ENCODE data around the gene FGFR3. TPM values are rescaled to one million over a fixed set of nuclear protein-coding genes. Genes with fewer than 3 reads are reported as not detected.

FGFR3 gene
- total RNA-seq, 2 experiments from 2014 or later: not detected

- H3K4me3 ChIP-seq (ENCODE audit: low read depth, low read length, poor library complexity, severe bottlenecking): no peak overlapping the region
- no peak overlapping the region for H3K27ac ChIP-seq (ENCODE audit: low read depth, low read length, poor library complexity, severe bottlenecking)
- no peaks in the 10 kb centered on the region for H3K9me3 ChIP-seq (ENCODE audit: low read length)
- peaks cover 38% of the 10 kb centered on the region; the same call in 1 of the 2 replicates for H3K79me2 ChIP-seq (ENCODE audit: insufficient read depth, low read depth, low read length)
- ChIA-PET POLR2A (interaction anchor here (0.7 kb wide), 1 partner anchor 56 kb away, joined by 3 read pairs; no protein-coding TSS in a partner anchor), CTCF (ENCODE audit: unreplicated experiment) (no interaction called here)
- no TSS peak for BruUV-seq (replicated peaks)
- DNase-seq (ENCODE audit: low spot score): no peak
- intact Hi-C loops (cut with micrococcal nuclease; ENCODE audit: unreplicated experiment): no loop called here
- H3K4me2 ChIP-seq (ENCODE audit: low read length): no peak overlapping the region
- no peaks in the 10 kb centered on the region for H3K9me2 ChIP-seq (ENCODE audit: insufficient read depth, low read length)
- H3K4me1 ChIP-seq (ENCODE audit: insufficient read depth, low read length, poor library complexity, severe bottlenecking): peaks cover 8% of the 10 kb centered on the region
- peaks cover 32% of the 10 kb centered on the region for H3K36me3 ChIP-seq (ENCODE audit: insufficient read depth, low read length)
- TF ChIP-seq EZH2phosphoT487 (IDR thresholded peaks at IDR 0.05; ENCODE audit: borderline replicate concordance, low read depth, low read length): no peak
- TF ChIP-seq CTCF (conservative IDR thresholded peaks at IDR 0.05; ENCODE audit: low read length): no peak
- H2AFZ ChIP-seq (ENCODE audit: low read length): no peak overlapping the region
- H4K20me1 ChIP-seq (ENCODE audit: insufficient read depth, low read length): no peaks in the 10 kb centered on the region
Observed at GRCh38 chr4:1851575-1852410, 58.7 kb downstream of the FGFR3 start.

DNA sequence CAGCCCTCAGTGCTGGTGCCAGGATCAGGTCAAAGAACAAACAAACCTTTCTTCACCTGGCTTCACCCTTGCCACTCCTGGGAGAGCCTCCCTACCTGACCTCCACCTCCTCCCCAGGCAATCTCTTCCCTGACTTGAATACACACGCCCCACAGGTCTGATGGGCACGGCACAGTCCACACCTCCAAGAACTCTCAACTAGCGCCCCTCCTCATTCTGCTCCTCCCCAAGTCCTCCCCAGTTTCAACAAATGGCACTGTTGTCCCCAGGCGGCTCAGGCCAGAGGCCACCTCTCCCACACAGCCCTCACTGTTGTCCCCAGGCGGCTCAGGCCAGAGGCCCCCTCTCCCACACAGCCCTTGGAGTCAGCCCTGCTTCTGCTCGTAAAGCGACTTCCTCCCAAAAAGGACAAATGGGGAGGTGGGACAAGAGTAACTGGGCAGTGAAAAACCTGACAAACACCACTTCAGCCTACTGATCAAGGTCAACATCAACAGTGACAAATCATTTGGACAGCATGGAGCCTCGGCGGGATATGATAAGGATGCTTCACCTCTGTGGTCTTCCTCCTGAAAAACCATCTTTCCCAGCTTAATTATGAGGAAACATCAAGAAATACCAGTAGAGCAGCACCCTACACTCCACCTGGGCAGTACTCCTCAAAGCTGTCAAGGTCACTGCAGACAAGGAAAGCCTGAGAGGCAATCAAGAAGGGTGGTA is 60.0 kb downstream of the FGFR3 start:
- Histone ChIP-seq H2AFZ (ENCODE audit: low read length) (no peak overlapping the region), H3K27ac (ENCODE audit: low read depth, low read length, poor library complexity, severe bottlenecking) (no peak overlapping the region), H4K20me1 (ENCODE audit: insufficient read depth, low read length) (no peaks in the 10 kb centered on the region), H3K9me2 (ENCODE audit: insufficient read depth, low read length) (no peaks in the 10 kb centered on the region), H3K36me3 (ENCODE audit: insufficient read depth, low read length) (peaks cover 20% of the 10 kb centered on the region; the same call in 1 of the 2 replicates), H3K4me2 (ENCODE audit: low read length) (no peak overlapping the region), H3K4me3 (ENCODE audit: low read depth, low read length, poor library complexity, severe bottlenecking) (no peak overlapping the region), H3K4me1 (ENCODE audit: insufficient read depth, low read length, poor library complexity, severe bottlenecking) (peaks cover 15% of the 10 kb centered on the region), H3K79me2 (ENCODE audit: insufficient read depth, low read depth, low read length) (peaks cover 38% of the 10 kb centered on the region; the same call in 1 of the 2 replicates), H3K9me3 (ENCODE audit: low read length) (no peaks in the 10 kb centered on the region)
- CTCF ChIA-PET (ENCODE audit: unreplicated experiment): no interaction called here
- POLR2A ChIA-PET: interaction anchor here (0.7 kb wide), 1 partner anchor 55 kb away, joined by 3 read pairs; no protein-coding TSS in a partner anchor
- TF ChIP-seq CTCF (conservative IDR thresholded peaks at IDR 0.05; ENCODE audit: low read length) (no peak), EZH2phosphoT487 (IDR thresholded peaks at IDR 0.05; ENCODE audit: borderline replicate concordance, low read depth, low read length) (no peak)
- BruUV-seq (replicated peaks): no TSS peak
- DNase-seq (ENCODE audit: low spot score): no peak
- intact Hi-C loops (cut with micrococcal nuclease; ENCODE audit: unreplicated experiment): no loop called here

Measured in OCI-LY7 (cell line).